PC-3 (cell line): ENCODE measurements around the gene MTHFD1L. TPM values are rescaled to one million over a fixed set of nuclear protein-coding genes. Genes with fewer than 3 reads are reported as not detected.

Source experiments
- ATAC-seq: fragments of 200-7000 bp; cut with Tn5 transposase; 2 replicates; pipeline ENCODE4 v1.9.1; 2020; ENCODE audit warnings: mild to moderate bottlenecking, moderate library complexity
- BruUV-seq: library from RNA; stranded (reverse); fragments of 400-500 nt; replicated peaks from 2 replicates; lab custom pipeline; 2021; lab: Mats Ljungman, UMichigan
- CTCF ChIA-PET: fragments of 300-600 bp; sonication (Branson Sonifier 250); formaldehyde crosslinking; loops from one replicate; lab custom pipeline; 2022; ENCODE audit warnings: antibody characterized with exemption; lab: Charles Lee
- POLR2A ChIA-PET: fragments of 300-600 bp; sonication (Branson Sonifier 250); formaldehyde crosslinking; loops from one replicate; lab custom pipeline; 2022; ENCODE audit warnings: antibody characterized with exemption; ENCODE audit not compliant: unreplicated experiment; lab: Charles Lee
- DNase-seq: peaks from one replicate; pipeline ENCODE4 v3.0.0-alpha.2; 2015
- H2AFZ ChIP-seq: fragments of 300-600 bp; sonication (generic); 2 replicates; pipeline ENCODE4 v1.6.0; 2016; ENCODE audit warnings: antibody characterized with exemption, low read length
- H3F3A ChIP-seq: fragments of 300-600 bp; sonication (generic); one replicate; pipeline ENCODE4 v1.6.0; 2017; ENCODE audit warnings: antibody characterized with exemption, low read length, control low read depth, mild to moderate bottlenecking; ENCODE audit not compliant: unreplicated experiment
- H3K27ac ChIP-seq: fragments of 300-600 bp; sonication (generic); 2 replicates; pipeline ENCODE4 v1.5.1; 2016; ENCODE audit warnings: mild to moderate bottlenecking, low read length
- H3K27me3 ChIP-seq: fragments of 300-600 bp; sonication (generic); 2 replicates; pipeline ENCODE4 v1.6.1; 2016; ENCODE audit warnings: low read length, mixed read lengths
- H3K36me3 ChIP-seq: fragments of 300-600 bp; sonication (generic); 2 replicates; pipeline ENCODE4 v1.6.1; 2016; ENCODE audit warnings: low read depth, mixed run types, low read length, mixed read lengths
- H3K4me1 ChIP-seq: fragments of 300-600 bp; sonication (generic); 2 replicates; pipeline ENCODE4 v1.5.1; 2016; ENCODE audit warnings: low read length; ENCODE audit not compliant: insufficient read depth
- H3K4me2 ChIP-seq: fragments of 300-600 bp; sonication (generic); 2 replicates; pipeline ENCODE4 v1.6.0; 2016; ENCODE audit warnings: low read length
- H3K4me3 ChIP-seq: fragments of 300-600 bp; sonication (generic); 2 replicates; pipeline ENCODE4 v1.5.1; 2016; ENCODE audit warnings: mild to moderate bottlenecking, low read length, mixed read lengths
- H3K79me2 ChIP-seq: fragments of 300-600 bp; sonication (generic); 2 replicates; pipeline ENCODE4 v1.6.1; 2017; ENCODE audit warnings: low read length, mixed read lengths
- H3K9ac ChIP-seq: fragments of 300-600 bp; sonication (generic); 2 replicates; pipeline ENCODE4 v1.6.0; 2016; ENCODE audit warnings: mild to moderate bottlenecking, low read length
- H3K9me2 ChIP-seq: fragments of 300-600 bp; sonication (generic); replicated peaks from 2 replicates; pipeline ENCODE4 v1.6.1; 2016; ENCODE audit warnings: mixed run types, low read length, mixed read lengths
- H3K9me3 ChIP-seq: fragments of 300-600 bp; sonication (generic); 2 replicates; pipeline ENCODE4 v1.6.1; 2016; ENCODE audit warnings: low read length, mixed read lengths
- H4K20me1 ChIP-seq: fragments of 300-600 bp; sonication (generic); 2 replicates; pipeline ENCODE4 v1.6.1; 2016; ENCODE audit warnings: low read length, mixed read lengths
- EZH2 ChIP-seq: fragments of 300-600 bp; sonication (generic); IDR thresholded peaks from one replicate; pipeline ENCODE4 v1.6.1; 2017; ENCODE audit warnings: antibody characterized with exemption, mild to moderate bottlenecking, low read length; ENCODE audit not compliant: unreplicated experiment
- EZH2phosphoT487 ChIP-seq: fragments of 300-600 bp; sonication (generic); IDR thresholded peaks from 2 replicates; pipeline ENCODE4 v1.6.1; 2018; ENCODE audit warnings: mild to moderate bottlenecking, antibody characterized with exemption, low read length, borderline replicate concordance
- intact Hi-C: fragments of 100-400 bp; cut with micrococcal nuclease; formaldehyde crosslinking; loops from 2 replicates; pipeline ENCODE4 v1.9.0; 2023
- total RNA-seq: library from RNA; depleted of rRNA; stranded (reverse); fragments of >200 nt; gene quantifications from 2 replicates; pipeline ENCODE4 v1.2.3, GENCODE V29; 2014
- TF ChIP-seq, protein P1 (sequence below): fragments of 300-600 bp; sonication (generic); conservative IDR thresholded peaks from 2 replicates; pipeline ENCODE4 v1.5.1; 2017; ENCODE audit warnings: antibody characterized with exemption, low read depth, mild to moderate bottlenecking, low read length

MTHFD1L gene
- total RNA-seq, 1 experiment from 2014 or later = 11.9 TPM

DNA sequence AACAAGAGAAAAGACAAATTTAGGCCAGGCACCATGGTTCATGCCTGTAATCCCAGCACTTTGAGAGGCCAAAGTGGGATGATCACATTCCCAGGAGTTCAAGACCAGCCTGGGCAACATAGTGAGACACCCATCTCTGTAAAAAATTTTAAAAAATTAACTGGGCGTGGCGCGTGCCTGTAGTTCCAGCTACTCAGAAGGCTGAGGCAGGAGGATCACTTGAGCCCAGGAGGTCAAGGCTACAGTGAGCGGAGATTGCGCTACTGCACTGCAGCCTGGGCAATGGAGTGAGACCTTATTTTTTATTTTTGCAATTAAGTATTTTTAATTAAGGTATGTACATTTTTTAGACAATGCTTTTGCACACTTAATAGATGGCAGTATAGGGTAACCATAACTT lies 3.3 kb downstream of the MTHFD1L start:
- ATAC-seq = no peak
- intact Hi-C loops = no loop called here
- DNase-seq = no peak

DNA sequence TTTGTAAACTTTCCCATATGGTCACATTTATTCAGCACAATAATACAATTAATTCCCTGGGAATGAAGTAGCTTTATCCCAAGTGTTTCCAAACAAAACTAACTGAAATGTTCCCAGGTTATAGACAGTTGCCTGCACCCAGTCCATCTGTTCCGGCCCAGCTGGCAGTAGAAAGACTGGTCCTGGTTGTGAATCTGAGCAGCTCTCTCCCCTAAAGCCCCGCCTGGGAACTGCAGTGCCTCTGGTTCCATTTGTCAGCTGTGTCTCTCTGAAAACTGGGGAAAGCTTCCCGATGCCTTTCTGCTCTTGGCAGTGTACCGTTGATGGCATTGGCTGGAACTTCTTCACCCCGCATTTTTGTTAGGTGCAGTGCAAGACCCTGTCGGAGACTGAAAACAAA lies 8.7 kb downstream of the MTHFD1L start:
- POLR2A ChIA-PET = no interaction called here
- ATAC-seq = no peak
- CTCF ChIA-PET = no interaction called here

More for the DNA sequence above, 3.3 kb downstream of the MTHFD1L start:
- peaks cover 6% of the 10 kb centered on the region for H3K4me1 ChIP-seq
- peaks cover 67% of the 10 kb centered on the region for H3K79me2 ChIP-seq
- no peak overlapping the region for H2AFZ ChIP-seq
- CTCF ChIA-PET = no interaction called here
- no peak overlapping the region for H3K4me2 ChIP-seq
- no peak overlapping the region for H3K4me3 ChIP-seq
- no peak overlapping the region for H3K27ac ChIP-seq
- no peaks in the 10 kb centered on the region for H4K20me1 ChIP-seq
- BruUV-seq = no TSS peak
- no peaks in the 10 kb centered on the region for H3K9me3 ChIP-seq
- no peak for TF ChIP-seq EZH2
- no peak for TF ChIP-seq EZH2phosphoT487
- TF ChIP-seq, protein P1, sequence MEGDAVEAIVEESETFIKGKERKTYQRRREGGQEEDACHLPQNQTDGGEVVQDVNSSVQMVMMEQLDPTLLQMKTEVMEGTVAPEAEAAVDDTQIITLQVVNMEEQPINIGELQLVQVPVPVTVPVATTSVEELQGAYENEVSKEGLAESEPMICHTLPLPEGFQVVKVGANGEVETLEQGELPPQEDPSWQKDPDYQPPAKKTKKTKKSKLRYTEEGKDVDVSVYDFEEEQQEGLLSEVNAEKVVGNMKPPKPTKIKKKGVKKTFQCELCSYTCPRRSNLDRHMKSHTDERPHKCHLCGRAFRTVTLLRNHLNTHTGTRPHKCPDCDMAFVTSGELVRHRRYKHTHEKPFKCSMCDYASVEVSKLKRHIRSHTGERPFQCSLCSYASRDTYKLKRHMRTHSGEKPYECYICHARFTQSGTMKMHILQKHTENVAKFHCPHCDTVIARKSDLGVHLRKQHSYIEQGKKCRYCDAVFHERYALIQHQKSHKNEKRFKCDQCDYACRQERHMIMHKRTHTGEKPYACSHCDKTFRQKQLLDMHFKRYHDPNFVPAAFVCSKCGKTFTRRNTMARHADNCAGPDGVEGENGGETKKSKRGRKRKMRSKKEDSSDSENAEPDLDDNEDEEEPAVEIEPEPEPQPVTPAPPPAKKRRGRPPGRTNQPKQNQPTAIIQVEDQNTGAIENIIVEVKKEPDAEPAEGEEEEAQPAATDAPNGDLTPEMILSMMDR = no peak
- H3K27me3 ChIP-seq = no peaks in the 10 kb centered on the region
- 0 out of 2 replicates have a peak, but pooled peaks cover 5% of the 10 kb centered on the region for H3K36me3 ChIP-seq
- H3F3A ChIP-seq = no peaks in the 10 kb centered on the region
- H3K9ac ChIP-seq = no peak overlapping the region
- H3K9me2 ChIP-seq = no peaks in the 10 kb centered on the region
- POLR2A ChIA-PET = no interaction called here

DNA sequence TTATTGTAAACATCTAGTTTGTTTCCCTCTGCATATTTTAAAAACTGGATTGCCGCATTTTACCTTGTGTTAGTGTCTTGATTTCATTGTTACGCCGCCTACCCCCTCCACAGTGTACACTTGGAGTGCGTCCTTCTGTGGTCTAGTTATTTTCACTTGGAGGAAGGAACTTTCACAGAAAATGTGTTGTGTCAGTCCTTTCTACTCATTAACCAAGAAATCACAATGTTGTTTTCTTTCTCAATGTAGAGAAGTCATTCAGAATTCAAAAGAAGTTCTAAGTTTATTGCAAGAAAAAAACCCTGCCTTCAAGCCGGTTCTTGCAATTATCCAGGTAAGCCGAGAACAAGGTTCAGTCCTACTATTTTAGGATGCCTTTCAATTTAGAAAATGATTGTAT lies 10.3 kb downstream of the MTHFD1L start:
- Histone ChIP-seq H2AFZ (no peak overlapping the region), H3K9ac (no peak overlapping the region), H3F3A (no peaks in the 10 kb centered on the region), H4K20me1 (no peaks in the 10 kb centered on the region), H3K4me2 (no peak overlapping the region), H3K9me3 (no peaks in the 10 kb centered on the region), H3K9me2 (no peaks in the 10 kb centered on the region), H3K4me1 (peaks cover 3% of the 10 kb centered on the region), H3K79me2 (peaks cover 71% of the 10 kb centered on the region), H3K4me3 (no peak overlapping the region), H3K27me3 (no peaks in the 10 kb centered on the region), H3K36me3 (peaks cover 22% of the 10 kb centered on the region; the same call in 1 of the 2 replicates), H3K27ac (no peak overlapping the region)
- POLR2A ChIA-PET = no interaction called here
- no peak for TF ChIP-seq EZH2
- TF ChIP-seq, protein P1 = no peak
- TF ChIP-seq EZH2phosphoT487 = no peak
- intact Hi-C loops = no loop called here
- BruUV-seq = no TSS peak
- ATAC-seq = no peak
- CTCF ChIA-PET = no interaction called here
- DNase-seq = no peak

More for the DNA sequence above, 8.7 kb downstream of the MTHFD1L start:
- H3K27ac ChIP-seq = no peak overlapping the region
- TF ChIP-seq EZH2 = no peak
- TF ChIP-seq, protein P1 = no peak
- TF ChIP-seq EZH2phosphoT487 = no peak
- H3K79me2 ChIP-seq = peaks cover 73% of the 10 kb centered on the region
- H3K9ac ChIP-seq = no peak overlapping the region
- H3K9me2 ChIP-seq = no peaks in the 10 kb centered on the region
- H3K4me3 ChIP-seq = no peak overlapping the region
- DNase-seq = no peak
- H3K27me3 ChIP-seq = no peaks in the 10 kb centered on the region
- peaks cover 16% of the 10 kb centered on the region; the same call in 1 of the 2 replicates for H3K36me3 ChIP-seq
- intact Hi-C loops = no loop called here
- no peaks in the 10 kb centered on the region for H4K20me1 ChIP-seq
- no peaks in the 10 kb centered on the region for H3K4me1 ChIP-seq
- no peak overlapping the region for H2AFZ ChIP-seq
- no peaks in the 10 kb centered on the region for H3K9me3 ChIP-seq
- no peaks in the 10 kb centered on the region for H3F3A ChIP-seq
- no TSS peak for BruUV-seq
- no peak overlapping the region for H3K4me2 ChIP-seq
